ENCODE data around the gene PI16. TPM values are rescaled to one million over a fixed set of nuclear protein-coding genes. Genes with fewer than 3 reads are reported as not detected.

PI16 gene
- total and polyA plus RNA-seq, 9 donors, result 0.12 to 43.1 (median 3.1) TPM; not detected in 1

- Histone ChIP-seq H3K9me3 (no peaks in the 10 kb centered on the region), H3K4me1 (ENCODE audit: insufficient read depth) (peaks cover 27% of the 10 kb centered on the region), H3K27ac (peak overlapping the region in 1 of 2 donors; percentile 12), H3K36me3 (no peaks in the 10 kb centered on the region), H3K27me3 (no peaks in the 10 kb centered on the region), H3K4me3 (no peak overlapping the region)
- TF ChIP-seq EP300 (IDR thresholded peaks at IDR 0.05) (no peak), CTCF (IDR thresholded peaks at IDR 0.05) (no peak), POLR2A (IDR thresholded peaks at IDR 0.05) (no peak)
- intact Hi-C loops (cut with DNase I), result no loop called here
- DNase-seq, result no peak
- 32 to 54% (median 38%) methylated on average over 2 of the region's 2 CpGs for WGBS, 3 donors
Observed at GRCh38 chr6:36908747-36909146, 45.8 kb upstream of the PI16 start.

- WGBS, 3 donors, result 63 to 74% (median 66%) methylated on average over 4 of the region's 4 CpGs
- H3K4me3 ChIP-seq, result no peak overlapping the region
- no peaks in the 10 kb centered on the region for H3K9me3 ChIP-seq
- H3K27me3 ChIP-seq, result no peaks in the 10 kb centered on the region
- no peak for DNase-seq
- no peaks in the 10 kb centered on the region for H3K36me3 ChIP-seq
- TF ChIP-seq POLR2A (IDR thresholded peaks at IDR 0.05) (no peak), CTCF (IDR thresholded peaks at IDR 0.05) (no peak), EP300 (IDR thresholded peaks at IDR 0.05) (no peak)
- intact Hi-C loops (cut with DNase I), result no loop called here
- peaks cover 12% of the 10 kb centered on the region for H3K4me1 ChIP-seq (ENCODE audit: insufficient read depth)
- peak overlapping the region in 1 of 2 donors; percentile 11 for H3K27ac ChIP-seq
Observed at GRCh38 chr6:36912030-36912454, 42.5 kb upstream of the PI16 start.

- intact Hi-C loops (cut with DNase I), result no loop called here
Observed at GRCh38 chr6:36912586-36912985, 42.0 kb upstream of the PI16 start.

GRCh38 chr6:36913082-36913481 lies 41.5 kb upstream of the PI16 start:
- no peaks in the 10 kb centered on the region for H3K27me3 ChIP-seq
- peaks cover 11% of the 10 kb centered on the region for H3K4me1 ChIP-seq (ENCODE audit: insufficient read depth)
- DNase-seq, result no peak
- H3K9me3 ChIP-seq, result no peaks in the 10 kb centered on the region
- no peak overlapping the region for H3K27ac ChIP-seq
- H3K36me3 ChIP-seq, result no peaks in the 10 kb centered on the region
- no peak overlapping the region for H3K4me3 ChIP-seq
- intact Hi-C loops (cut with DNase I), result no loop called here
- TF ChIP-seq POLR2A (IDR thresholded peaks at IDR 0.05) (no peak), CTCF (IDR thresholded peaks at IDR 0.05) (no peak), EP300 (IDR thresholded peaks at IDR 0.05) (no peak)
- WGBS, 3 donors, result 69 to 83% (median 79%) methylated on average over 4 of the region's 4 CpGs

More at GRCh38 chr6:36912586-36912985, 42.0 kb upstream of the PI16 start:
- DNase-seq, result no peak
- no peaks in the 10 kb centered on the region for H3K27me3 ChIP-seq
- peak overlapping the region in 1 of 2 donors; percentile 11 for H3K27ac ChIP-seq
- no peaks in the 10 kb centered on the region for H3K9me3 ChIP-seq
- 36 to 55% (median 43%) methylated on average over 8 of the region's 8 CpGs for WGBS, 3 donors
- no peak overlapping the region for H3K4me3 ChIP-seq
- TF ChIP-seq EP300 (IDR thresholded peaks at IDR 0.05) (no peak), POLR2A (IDR thresholded peaks at IDR 0.05) (no peak), CTCF (IDR thresholded peaks at IDR 0.05) (no peak)
- H3K4me1 ChIP-seq (ENCODE audit: insufficient read depth), result peaks cover 12% of the 10 kb centered on the region
- H3K36me3 ChIP-seq, result no peaks in the 10 kb centered on the region

Data from ovary (tissue), 9 donors.